Thyroid gland (tissue), 4 donors: ENCODE measurements around the gene ZBTB12.

ENCODE experiments used
- CTCF ChIP-seq, 6 experiments: fragments of 200-600 bp in 3 of 6; fragments of 450-650 bp in 3 of 6; sonication (generic) in 3 of 6; IDR thresholded peaks; one replicate each; pipeline ENCODE4 v1.5.1; 2016 to 2019; ENCODE audit warnings: antibody characterized with exemption in 6 of 6, mild to moderate bottlenecking in 2 of 6, inconsistent platforms in 1 of 6, moderate library complexity in 1 of 6
- POLR2A ChIP-seq, 2 donors: fragments of 450-650 bp; IDR thresholded peaks; one replicate each; pipeline ENCODE4 v1.6.1; 2017; ENCODE audit warnings: antibody characterized with exemption in 2 of 2, mild to moderate bottlenecking in 2 of 2, moderate library complexity in 1 of 2

DNA sequence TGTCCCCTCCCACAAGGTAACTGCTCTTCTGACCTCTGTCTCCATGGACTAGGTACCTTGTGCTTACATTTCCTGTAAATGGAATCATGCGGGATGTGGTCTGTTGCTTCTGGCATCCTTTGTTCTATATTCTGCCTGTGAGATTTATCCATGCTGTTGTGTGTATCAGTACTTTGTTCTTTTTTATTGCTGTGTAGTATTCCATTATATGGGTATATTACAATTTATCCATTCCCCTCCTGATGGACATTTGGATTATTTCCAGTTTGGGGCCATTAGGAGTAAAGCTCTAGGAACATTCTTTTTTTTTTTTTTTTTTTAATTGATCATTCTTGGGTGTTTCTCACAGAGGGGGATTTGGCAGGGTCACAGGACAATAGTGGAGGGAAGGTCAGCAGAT is 29.1 kb upstream of the ZBTB12 start:
- TF ChIP-seq CTCF (IDR thresholded peaks at IDR 0.05), result no peak
- TF ChIP-seq POLR2A (IDR thresholded peaks at IDR 0.05), result no peak
